SK-N-SH treated with all-trans-retinoic acid at 6 μM for 48 hours (cell line): Measurements from ENCODE around the gene FNDC3B.

ENCODE experiments used
- ESRRG ChIP-seq: fragments of 250-450 bp; sonication (Bioruptor Pico); IDR thresholded peaks from 2 replicates; pipeline ENCODE4 v1.6.1; 2021; ENCODE audit warnings: mild to moderate bottlenecking
- GLIS3 ChIP-seq: fragments of 250-450 bp; sonication (Bioruptor Pico); IDR thresholded peaks from 2 replicates; pipeline ENCODE4 v1.5.0; 2020; ENCODE audit warnings: mild to moderate bottlenecking, moderate library complexity
- ISL1 ChIP-seq: fragments of 250-450 bp; sonication (Bioruptor Pico); IDR thresholded peaks from 2 replicates; pipeline ENCODE4 v2.1.2; 2022; ENCODE audit warnings: mild to moderate bottlenecking, moderate library complexity
- OSR1 ChIP-seq: fragments of 250-450 bp; sonication (Bioruptor Pico); IDR thresholded peaks from 2 replicates; pipeline ENCODE4 v1.8.0; 2022; ENCODE audit warnings: moderate library complexity, mild to moderate bottlenecking, inconsistent platforms
- PPARA ChIP-seq: fragments of 250-450 bp; sonication (Bioruptor Pico); IDR thresholded peaks from 2 replicates; pipeline ENCODE4 v1.5.0; 2020; ENCODE audit warnings: mild to moderate bottlenecking, borderline replicate concordance
- RARB ChIP-seq: fragments of 250-450 bp; sonication (Bioruptor Pico); IDR thresholded peaks from 2 replicates; pipeline ENCODE4 v1.8.0; 2021; ENCODE audit warnings: mild to moderate bottlenecking, moderate library complexity
- TCF4 ChIP-seq: fragments of 250-450 bp; sonication (Bioruptor Pico); IDR thresholded peaks from 2 replicates; pipeline ENCODE4 v1.8.0; 2021; ENCODE audit warnings: mild to moderate bottlenecking, moderate library complexity, borderline replicate concordance
- ZC3H10 ChIP-seq: fragments of 250-450 bp; sonication (Bioruptor Pico); IDR thresholded peaks from 2 replicates; pipeline ENCODE4 v1.5.1; 2021; ENCODE audit warnings: mild to moderate bottlenecking, moderate library complexity
- ZFP30 ChIP-seq: fragments of 450-650 bp; formaldehyde crosslinking; IDR thresholded peaks from 2 replicates; pipeline ENCODE4 v1.5.0; 2022; ENCODE audit warnings: mild to moderate bottlenecking, moderate library complexity
- ZNF8 ChIP-seq: fragments of 450-650 bp; formaldehyde crosslinking; IDR thresholded peaks from 2 replicates; pipeline ENCODE4 v1.5.0; 2020; ENCODE audit warnings: mild to moderate bottlenecking, moderate library complexity
- TF ChIP-seq, protein P1 (sequence below): fragments of 250-450 bp; sonication (Bioruptor Pico); IDR thresholded peaks from 2 replicates; pipeline ENCODE4 v1.8.0; 2021; ENCODE audit warnings: low read depth, mild to moderate bottlenecking, moderate library complexity, borderline replicate concordance
- TF ChIP-seq, protein P2 (sequence below): fragments of 250-450 bp; sonication (Bioruptor Pico); IDR thresholded peaks from 2 replicates; pipeline ENCODE4 v1.5.1; 2020; ENCODE audit warnings: low read depth, mild to moderate bottlenecking, moderate library complexity
- TF ChIP-seq, protein P3 (sequence below): fragments of 250-450 bp; sonication (Bioruptor Pico); IDR thresholded peaks from 2 replicates; pipeline ENCODE4 v1.8.0; 2020; ENCODE audit warnings: mild to moderate bottlenecking, moderate library complexity, borderline replicate concordance

DNA sequence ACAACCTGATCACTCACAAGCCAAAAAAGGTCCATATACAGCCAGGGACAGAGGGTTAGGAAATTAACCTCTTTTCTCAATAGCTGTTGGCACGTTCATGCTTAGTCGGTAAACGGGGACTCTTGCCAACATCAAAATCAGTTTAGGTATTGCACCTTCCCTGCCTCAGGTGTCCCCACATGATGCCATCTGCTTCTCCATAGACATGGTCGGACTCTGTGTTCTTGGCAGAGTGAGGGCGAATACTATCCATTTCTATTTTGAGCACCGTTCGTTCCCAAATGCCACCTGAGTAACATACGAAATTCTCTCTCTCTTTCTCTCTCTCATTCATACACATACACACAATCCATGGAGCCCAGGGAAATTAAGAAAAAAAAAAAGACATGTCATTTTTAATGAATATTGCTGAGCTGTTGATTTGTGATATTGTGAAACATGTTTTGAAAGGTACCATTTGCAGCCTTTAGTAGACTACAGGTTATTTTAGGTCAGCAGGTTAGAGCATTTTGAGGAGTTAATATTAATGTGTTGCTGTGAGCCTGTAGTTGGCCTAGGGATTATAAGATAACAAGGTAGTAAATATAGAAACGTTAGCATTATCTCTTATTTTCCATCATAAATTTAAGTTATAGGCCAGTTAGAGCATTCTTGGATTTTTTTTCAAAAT, 330.3 kb downstream of the FNDC3B start:
- TF ChIP-seq, protein P1, sequence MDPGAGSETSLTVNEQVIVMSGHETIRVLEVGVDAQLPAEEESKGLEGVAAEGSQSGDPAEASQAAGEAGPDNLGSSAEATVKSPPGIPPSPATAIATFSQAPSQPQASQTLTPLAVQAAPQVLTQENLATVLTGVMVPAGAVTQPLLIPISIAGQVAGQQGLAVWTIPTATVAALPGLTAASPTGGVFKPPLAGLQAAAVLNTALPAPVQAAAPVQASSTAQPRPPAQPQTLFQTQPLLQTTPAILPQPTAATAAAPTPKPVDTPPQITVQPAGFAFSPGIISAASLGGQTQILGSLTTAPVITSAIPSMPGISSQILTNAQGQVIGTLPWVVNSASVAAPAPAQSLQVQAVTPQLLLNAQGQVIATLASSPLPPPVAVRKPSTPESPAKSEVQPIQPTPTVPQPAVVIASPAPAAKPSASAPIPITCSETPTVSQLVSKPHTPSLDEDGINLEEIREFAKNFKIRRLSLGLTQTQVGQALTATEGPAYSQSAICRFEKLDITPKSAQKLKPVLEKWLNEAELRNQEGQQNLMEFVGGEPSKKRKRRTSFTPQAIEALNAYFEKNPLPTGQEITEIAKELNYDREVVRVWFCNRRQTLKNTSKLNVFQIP (CRISPR knock-in tag), result no peak
- no peak for TF ChIP-seq ZC3H10 (CRISPR knock-in tag)
- no peak for TF ChIP-seq GLIS3 (CRISPR knock-in tag)
- TF ChIP-seq, protein P2, sequence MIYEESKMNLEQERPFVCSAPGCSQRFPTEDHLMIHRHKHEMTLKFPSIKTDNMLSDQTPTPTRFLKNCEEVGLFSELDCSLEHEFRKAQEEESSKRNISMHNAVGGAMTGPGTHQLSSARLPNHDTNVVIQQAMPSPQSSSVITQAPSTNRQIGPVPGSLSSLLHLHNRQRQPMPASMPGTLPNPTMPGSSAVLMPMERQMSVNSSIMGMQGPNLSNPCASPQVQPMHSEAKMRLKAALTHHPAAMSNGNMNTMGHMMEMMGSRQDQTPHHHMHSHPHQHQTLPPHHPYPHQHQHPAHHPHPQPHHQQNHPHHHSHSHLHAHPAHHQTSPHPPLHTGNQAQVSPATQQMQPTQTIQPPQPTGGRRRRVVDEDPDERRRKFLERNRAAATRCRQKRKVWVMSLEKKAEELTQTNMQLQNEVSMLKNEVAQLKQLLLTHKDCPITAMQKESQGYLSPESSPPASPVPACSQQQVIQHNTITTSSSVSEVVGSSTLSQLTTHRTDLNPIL (CRISPR knock-in tag), result no peak
- no peak for TF ChIP-seq PPARA (CRISPR knock-in tag)
- no peak for TF ChIP-seq ISL1 (CRISPR knock-in tag)
- no peak for TF ChIP-seq OSR1 (CRISPR knock-in tag)
- no peak for TF ChIP-seq ESRRG (CRISPR knock-in tag)
- TF ChIP-seq, protein P3, sequence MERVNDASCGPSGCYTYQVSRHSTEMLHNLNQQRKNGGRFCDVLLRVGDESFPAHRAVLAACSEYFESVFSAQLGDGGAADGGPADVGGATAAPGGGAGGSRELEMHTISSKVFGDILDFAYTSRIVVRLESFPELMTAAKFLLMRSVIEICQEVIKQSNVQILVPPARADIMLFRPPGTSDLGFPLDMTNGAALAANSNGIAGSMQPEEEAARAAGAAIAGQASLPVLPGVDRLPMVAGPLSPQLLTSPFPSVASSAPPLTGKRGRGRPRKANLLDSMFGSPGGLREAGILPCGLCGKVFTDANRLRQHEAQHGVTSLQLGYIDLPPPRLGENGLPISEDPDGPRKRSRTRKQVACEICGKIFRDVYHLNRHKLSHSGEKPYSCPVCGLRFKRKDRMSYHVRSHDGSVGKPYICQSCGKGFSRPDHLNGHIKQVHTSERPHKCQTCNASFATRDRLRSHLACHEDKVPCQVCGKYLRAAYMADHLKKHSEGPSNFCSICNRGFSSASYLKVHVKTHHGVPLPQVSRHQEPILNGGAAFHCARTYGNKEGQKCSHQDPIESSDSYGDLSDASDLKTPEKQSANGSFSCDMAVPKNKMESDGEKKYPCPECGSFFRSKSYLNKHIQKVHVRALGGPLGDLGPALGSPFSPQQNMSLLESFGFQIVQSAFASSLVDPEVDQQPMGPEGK, result no peak
- TF ChIP-seq RARB, result no peak
- no peak for TF ChIP-seq TCF4 (CRISPR knock-in tag)
- no peak for TF ChIP-seq ZNF8 (CRISPR knock-in tag)
- no peak for TF ChIP-seq ZFP30 (CRISPR knock-in tag)
